GM19438 (cell line): ENCODE data around the gene TRAPPC2L.

Experiments
- ATAC-seq: cut with Tn5 transposase; IDR thresholded peaks from one replicate; pipeline ENCODE4 v1.9.1; 2021; ENCODE audit warnings: low read depth; ENCODE audit not compliant: unreplicated experiment

TRAPPC2L gene

DNA sequence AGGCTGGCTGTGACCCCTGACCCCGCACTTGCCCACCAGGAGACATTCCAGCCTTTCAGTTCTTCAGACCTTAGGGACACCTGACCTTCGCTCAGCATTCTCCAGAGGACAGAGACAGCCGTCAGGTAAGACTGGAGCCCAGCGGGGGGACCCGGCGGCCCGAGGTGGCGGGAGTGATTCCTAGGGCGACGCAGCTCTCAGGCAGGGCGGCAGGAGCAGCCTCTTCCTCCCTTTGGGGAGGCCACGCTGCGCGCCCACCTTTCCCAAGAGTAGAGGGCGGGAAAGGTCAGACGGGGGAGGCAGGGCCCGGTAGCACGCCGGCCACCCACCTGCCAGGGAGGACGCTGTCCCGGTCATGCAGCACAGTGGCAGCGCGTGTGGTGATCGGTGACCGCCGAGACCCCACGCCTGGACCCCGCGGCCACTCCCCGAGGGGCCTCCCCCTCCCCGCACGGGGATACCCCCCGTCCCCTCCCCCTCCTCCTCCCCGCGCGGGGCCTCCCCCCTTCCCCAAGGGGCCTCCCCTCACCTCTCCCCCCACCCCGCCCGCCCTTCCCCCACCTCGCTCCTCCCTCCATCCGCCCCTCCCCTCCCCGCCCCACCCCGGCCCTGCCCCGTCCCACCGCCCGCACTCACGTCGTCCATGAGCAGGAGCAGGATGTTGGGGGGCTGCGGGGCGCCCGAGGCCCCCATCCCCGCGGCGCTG lies 652 bp upstream of the TRAPPC2L start:
- no peak for ATAC-seq

DNA sequence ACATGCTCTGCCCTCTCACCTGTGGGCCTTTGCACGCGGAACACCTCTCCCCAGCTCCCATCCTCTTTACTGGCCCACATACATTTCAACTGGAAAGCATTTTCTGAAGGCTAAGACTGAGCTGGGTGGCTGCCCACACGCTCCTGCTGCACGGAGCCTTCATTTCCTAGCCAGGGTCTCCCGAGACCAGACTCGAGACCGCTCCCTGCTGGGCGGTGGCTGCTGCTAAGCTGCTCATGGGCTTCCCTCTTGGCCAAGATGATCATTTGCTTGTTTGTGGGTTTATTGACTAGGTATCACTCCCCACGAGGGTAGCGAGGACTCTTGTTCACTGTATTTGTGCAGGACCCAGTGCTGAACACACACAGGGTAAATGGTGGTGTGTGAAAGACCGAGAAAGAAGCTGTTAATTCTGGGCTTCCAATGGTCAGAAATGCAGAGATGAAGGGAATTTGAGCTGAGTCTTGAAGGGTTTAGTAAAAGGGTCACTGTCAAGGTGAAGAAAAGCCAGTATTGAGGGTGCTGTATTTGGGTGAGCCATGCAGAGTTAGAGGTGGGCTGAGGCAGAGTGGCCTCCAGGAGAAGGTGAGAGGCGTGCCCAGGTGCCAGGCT lies 907 bp downstream of the TRAPPC2L start:
- ATAC-seq = peak; percentile 43

DNA sequence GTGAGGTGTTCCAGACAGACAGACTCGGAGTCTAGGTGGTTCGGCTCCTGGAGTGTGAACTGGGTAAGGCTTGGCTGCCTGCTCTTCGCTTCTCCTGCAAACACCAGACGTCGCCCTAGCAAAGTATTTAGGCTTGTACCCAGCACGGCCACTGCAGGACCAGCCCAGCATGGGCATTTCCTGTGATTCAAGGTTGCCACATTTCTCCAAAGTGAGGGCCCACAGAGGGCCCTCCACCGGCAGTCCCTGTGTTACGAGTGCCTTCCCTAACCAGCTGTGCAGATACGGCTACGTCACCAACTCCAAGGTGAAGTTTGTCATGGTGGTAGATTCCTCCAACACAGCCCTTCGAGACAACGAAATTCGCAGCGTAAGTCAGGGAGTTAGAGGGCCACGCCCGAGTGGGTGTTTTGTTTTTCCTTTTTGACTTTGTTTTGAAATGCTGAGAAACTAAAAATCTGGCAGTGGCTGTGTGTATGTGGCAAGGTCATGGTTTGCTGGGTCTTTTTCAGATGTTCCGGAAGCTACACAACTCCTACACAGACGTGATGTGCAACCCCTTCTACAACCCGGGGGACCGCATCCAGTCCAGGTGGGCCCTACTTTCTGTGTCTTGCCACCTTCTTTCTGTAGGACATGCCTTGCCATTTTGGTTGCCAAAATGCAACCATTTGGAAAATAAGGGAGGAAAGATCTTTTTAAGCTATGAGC lies 2.6 kb downstream of the TRAPPC2L start:
- no peak for ATAC-seq

DNA sequence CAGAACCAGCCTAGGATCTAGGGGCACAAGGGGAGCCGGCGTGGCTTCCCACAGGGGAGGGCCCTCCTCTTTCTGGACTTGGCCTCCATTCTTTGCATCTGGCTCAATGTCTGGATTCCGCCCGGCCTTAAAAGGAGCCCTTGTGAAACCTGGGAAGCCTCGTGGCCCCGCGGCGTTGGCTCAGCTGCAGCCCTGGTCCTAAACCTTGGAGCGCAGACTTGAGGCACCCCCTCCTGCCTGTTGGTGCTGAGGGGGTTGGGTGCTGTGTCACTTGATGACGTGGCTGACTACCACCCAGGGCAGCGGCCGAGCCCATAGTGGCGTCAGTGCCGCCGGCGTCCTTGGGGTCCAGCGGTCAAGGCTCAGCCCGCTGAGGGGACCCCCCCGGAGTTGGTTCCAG lies 4.4 kb downstream of the TRAPPC2L start:
- no peak for ATAC-seq

DNA sequence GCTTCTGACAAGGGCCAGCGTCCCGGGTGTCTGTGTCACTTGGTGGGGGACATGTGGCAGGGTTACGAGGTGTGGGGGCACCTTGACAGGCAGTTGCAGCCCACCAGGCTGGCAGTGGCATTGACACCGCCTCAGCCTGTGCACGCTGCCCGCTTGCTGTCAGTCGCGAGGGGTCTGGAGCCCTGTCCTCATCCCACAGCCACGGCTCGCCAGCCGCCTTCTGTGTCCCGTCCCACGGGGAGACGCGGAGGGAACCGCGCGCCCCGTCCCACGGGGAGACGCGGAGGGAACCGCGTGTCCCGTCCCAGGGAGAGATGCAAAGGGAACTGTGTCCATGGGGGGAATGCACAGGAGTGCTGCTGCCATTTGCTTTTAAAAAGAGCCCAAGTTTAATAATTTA lies 6.0 kb downstream of the TRAPPC2L start:
- no peak for ATAC-seq

DNA sequence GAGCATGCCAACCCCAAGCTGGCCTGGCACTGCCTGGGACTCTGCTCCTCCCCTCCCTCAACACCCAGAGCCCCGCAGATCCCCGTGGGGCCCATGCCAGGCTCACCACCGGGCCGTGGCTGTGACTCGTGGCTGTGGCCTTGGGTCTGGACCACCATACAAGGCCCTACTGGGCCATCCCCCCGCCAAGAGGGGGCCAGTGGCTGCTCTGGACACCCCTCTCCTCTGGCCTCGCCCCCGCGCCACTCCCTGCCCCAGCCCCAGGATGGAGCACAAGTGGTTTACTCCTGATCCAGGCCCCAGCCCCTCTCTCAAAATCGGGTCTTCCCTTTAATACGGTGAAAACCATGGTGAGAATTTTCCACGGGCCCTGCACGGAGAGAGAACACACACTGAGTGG lies 6.5 kb downstream of the TRAPPC2L start:
- no peak for ATAC-seq

DNA sequence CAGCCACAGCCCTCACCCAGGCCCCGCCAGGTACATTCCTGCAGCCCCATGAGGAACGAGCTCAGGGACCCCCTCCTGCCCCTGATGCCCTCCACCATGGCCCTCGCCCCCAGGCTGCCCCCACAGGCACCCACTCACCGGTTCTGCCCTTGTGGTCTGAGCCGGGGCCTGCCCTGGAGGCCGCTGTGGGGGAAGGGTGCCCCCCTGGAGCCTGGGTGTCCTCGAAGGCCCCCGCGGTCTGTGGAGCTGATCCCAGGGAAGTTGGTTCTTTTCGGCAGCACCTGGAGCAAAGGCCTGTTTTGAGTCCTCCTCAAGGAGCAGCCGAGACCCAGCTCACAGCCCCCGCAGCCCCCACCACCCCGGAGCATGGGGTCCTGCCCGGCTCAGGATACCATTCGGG lies 7.2 kb downstream of the TRAPPC2L start:
- ATAC-seq = no peak

DNA sequence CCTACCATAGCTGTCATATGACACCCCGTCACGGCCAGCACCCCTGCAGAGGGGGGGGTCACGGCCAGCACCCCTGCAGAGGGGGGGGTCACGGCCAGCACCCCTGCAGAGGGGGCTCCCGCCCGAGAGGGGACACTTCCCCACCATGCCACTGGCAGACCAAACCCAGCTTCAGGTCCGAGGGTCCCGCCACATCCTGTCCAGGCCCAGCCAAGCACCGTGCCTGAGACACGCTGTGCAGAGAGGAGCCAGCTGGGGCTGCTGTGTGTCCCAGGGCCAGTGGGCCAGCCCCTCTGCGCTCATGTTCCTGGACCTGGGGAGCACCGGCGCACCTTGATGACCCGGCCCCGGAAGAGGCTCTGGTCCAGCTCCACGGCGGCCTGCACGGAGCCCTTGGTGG lies 7.6 kb downstream of the TRAPPC2L start:
- ATAC-seq = no peak

DNA sequence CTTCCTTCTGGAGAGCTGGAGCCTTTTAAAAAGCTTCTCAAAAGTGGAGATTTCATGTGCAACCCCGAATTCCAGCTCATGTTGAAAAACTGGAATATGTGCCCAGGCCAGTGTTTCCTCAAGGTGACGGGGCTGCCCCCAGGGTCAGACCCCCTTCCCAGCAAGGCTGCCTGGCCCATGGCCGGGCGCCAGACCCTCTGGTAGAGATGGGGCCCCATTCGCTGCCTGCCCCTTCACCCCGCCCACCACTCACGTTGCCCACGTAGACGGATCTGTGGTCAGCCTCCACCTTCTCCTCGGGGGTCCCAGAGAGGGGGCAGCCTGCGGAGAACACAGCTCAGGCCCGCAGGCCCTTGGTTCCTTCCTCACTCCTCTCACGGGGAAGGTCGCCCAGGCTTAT lies 8.4 kb downstream of the TRAPPC2L start:
- no peak for ATAC-seq

DNA sequence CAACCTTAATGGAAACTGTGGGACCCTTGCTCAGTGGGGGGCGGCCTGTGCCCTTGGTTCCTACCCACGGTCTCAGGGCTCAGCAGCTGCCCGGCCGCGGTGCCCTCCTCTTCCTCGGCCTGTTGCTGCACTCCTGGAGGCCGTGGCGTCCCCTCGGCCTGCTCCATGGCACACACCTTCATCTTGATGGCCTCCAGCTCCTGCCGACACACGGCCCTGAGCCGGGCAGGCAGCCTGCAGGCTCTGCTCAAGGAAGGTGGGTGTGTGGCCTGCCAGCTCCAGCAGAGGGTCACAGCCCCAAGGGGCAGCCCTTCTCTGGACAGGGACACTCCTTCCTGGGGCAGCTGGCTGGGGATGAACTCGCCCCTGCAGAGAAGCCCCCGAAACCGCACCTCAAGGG lies 8.8 kb downstream of the TRAPPC2L start:
- ATAC-seq = no peak

DNA sequence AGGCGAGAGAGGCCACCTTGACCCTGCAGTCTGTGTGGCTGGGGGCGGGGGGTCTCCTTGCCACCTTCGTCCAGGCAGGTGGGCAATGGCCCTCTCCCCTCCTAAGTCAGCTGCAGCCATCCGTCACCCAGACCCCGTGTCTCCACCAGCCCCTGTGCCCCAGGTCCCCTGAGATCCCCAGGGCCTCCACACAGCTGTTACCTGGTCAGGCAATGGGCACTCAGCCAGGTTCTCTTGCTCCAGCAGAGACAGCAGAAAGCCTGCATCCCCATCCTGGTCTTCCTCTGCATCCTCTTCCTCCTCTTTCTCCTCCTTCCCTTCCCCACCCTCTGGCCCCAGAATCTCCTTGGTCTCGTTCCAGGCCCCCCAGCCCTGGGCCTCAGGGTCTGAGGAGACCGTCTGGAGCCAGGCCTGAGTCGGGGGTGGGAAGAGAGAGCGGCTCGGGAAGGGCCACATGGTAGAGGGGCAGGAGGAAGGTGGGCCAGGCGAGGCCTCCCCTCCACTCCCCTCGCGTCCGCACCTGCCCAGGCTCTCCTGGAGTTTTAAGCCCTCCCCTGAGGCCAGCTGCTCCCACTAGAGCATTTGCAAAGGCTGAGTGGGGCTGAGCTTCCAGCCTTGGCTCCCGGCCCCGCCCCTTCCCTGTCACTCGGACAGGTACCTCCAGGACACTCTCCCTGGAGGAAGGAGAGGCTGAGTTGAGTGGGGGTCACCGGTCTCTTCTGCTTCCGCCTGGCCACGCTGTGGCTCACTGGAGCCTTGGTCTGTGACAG lies 9.4 kb downstream of the TRAPPC2L start, which contains the start of gene PABPN1L:
Gene PABPN1L (minus strand): TSS at position 510 of the 770 bp plus-strand sequence. CDS start 54 bp downstream, at position 456.
- no peak for ATAC-seq

DNA sequence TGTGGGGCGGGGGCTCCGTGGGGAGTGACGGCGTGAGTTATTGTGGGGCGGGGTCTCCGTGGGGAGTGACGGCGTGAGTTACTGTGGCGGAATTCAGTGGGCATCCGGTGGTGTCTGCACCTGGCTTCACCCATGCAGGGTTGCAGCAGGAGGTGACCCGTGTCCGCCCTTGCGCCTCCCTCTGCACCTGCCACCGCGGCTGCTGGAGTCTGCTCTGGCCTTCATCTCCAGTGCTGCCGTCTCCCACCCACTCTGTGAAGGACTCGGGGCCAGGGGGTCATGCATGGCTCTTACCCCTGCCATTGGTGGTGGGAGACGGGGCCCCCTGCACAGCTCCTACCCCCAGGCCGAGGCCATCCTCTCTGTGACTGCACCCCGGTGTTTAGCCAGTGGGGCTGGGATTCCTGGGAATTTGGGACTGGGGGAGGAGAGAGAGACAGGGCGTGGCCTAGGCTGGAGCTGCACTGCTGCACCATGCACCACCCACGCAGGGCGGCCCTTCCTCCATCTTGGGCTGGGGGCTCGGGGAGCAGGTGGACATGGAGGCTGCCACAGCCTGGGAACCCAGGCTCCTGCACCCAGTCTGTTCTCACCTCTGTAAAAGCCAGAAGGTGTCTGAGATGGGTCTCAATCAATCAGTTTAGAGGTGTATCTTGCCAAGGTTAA lies 10.8 kb downstream of the TRAPPC2L start:
- no peak for ATAC-seq

DNA sequence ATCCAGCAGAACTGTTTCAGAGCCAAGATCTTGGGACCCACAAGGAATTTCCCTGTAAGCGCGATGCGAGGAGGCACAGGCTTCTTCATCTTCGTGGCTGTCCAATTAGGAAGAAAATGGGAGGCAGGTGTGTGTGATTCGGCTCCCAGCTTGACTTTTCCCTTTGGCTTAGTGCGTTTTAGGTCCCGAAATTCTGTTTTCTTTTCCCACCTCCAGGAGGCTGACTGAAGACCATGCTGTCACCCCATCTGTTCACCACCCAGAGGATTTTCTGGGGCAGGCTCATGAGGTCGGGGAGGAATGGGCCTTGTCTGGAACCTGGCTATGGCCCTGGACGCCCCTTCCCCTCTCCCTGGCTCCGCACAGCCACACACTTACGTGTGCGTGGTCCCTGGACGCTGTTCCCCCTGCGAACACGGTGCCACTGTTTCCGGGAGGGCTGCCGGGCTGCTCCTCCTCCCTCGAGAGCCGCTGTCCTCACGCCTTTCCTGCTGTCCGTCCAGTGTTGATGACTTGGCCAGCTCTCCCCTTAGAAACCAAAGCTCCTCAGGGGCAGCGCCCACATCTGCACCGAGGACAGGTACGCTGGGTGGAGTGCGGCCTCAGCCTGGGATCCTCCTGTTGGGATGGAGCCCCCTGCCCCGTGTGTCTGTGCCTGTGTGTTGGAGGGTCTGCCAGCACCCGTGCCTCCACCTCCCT lies 12.2 kb downstream of the TRAPPC2L start:
- no peak for ATAC-seq

DNA sequence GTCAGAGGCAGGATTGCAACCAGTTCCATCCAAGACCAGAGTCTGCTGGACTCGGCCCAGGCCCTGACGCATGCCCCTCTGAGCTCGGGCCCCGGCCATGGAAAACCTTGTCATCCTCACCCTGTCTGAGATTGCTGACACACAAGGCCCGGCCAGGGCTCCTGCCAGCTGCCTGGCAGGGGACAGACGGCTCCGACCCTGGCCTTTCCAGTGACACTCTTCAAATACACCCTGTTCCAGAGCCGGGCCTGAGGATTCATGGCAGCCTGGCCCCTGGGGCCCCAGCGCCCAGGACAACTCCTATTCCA lies 12.7 kb downstream of the TRAPPC2L start:
- no peak for ATAC-seq

DNA sequence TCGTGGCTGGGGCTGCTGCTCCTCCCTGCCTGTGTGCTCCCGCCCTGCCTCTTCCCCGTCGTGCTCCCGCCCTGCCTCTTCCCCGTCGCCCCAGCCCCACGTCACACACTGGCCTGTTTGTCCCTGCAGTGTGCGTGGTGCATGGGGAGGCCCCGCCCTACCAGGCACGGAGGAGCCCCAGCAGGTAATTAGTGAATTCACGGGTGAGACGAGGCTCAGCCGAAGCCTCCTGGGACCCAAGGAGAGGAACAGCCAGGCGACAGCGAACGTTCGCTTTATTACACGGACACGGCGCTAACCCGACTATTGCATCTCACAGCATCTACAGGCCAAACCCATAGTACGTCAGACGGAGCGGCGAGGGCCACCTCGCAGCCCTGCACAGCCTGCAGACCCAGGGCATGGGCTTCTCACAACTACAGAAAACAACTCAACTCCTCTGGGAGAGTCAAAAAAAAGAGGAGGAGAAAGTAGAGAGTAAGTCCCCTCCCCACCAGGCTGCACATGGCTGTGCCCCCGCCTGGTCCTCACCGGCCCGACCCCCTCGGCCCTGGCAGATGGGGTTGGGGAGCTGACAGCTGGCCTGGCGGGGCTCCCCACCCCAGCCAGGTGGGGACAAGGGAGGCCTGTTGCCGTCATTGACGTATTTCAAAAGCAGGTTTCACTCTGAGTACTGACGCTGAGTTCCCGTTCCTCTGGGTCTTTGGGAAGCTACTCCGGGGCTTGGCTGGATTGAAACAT lies 13.9 kb downstream of the TRAPPC2L start:
- ATAC-seq = no peak

DNA sequence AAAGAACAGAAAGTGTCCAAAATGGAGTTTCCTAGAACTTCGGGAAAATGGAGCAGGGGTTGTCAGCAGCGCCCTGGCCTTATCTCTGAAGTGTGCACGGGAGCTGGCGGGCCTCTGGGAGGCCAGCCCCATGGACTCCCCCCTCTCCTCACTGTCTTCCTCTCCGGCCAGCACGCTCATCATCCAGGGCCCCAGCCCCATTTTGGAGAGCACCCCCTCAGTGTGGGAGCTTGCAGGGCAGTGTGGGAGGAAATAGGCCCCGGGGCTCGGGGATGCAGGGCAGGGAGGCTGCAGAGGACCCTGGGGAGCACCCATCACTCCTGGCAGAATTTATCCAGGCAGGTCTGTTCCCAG lies 14.4 kb downstream of the TRAPPC2L start:
- ATAC-seq = no peak

DNA sequence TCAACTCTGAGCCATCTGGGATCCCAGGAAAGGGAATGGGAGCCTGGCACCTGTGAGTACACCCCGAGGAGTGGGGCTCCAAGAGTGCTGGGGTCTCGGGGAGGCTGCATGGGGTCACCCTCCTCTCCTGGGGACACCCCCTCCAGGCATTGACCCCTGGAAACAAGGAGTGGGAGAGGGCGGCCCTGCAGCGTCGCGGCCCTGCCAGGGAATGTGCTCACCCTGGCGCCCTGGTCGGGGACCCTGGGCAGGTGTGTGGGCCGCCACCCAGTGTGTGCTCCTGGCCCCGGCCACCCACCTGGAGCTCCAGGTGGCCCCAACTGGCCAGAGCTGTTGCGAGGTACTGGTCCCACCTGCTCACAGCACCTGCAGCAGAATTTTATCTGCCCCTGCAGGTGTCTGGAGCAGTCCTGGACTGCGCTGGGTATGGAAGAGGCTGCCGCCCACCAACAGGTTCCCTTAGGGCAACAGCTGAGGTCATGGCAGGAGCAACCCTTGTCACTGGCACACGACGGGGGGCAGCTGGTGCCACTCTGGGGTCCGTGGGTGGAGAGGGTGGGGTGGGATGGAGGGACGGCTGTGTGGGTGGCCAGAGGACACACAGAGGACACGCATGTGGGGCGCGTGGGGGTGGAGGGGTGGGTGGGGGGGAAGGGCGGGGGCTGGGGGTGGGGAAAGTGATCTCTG lies 14.9 kb downstream of the TRAPPC2L start:
- no peak for ATAC-seq

DNA sequence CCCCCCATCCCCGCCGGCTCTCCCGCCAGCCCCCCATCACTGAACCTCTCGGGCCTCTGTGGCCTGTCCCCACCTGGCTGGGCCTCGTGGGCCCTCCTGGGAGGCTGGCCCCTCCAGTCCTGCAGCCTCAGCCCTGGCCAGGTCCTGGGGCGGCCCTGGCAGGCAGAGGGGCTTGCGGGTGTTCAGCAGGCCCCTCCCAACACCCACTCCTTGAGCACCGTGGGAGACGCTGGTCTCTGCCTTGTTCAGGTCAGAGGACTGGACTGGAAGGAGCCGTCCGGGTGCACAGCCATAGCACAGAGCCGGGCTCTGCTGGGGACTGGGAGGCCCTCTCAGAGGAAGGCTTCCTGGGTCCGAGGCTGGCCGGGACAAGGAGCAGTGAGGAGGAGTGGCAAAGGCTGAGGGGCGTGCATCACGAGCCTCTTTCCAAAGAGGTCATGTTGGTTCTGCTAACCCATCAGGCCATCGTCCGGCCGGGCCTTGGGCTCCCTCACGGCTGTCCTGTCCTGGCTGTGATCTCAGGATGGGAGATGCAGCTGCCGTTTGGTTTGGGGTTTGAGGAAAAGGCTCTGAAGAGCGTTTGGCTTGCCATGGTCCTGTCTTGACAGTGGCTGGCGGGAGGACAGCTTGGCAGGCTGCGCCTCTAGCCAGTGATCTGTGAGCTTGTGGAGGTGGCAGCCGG lies 15.9 kb downstream of the TRAPPC2L start:
- ATAC-seq = no peak
